GM18499 (cell line): Measurements from ENCODE around the gene ELFN2.
"Not testable (repeated sequence)": the region's sequence is repeated elsewhere in the genome, so short reads cannot be mapped to it uniquely, and the experiment has no call there.

ENCODE experiments used
- ATAC-seq: cut with Tn5 transposase; IDR thresholded peaks from one replicate; pipeline ENCODE4 v1.9.1; 2021; ENCODE audit warnings: moderate number of reproducible peaks; ENCODE audit not compliant: insufficient read depth, unreplicated experiment

Gene ELFN2

GRCh38 chr22:37343348-37343747, 83.9 kb downstream of the ELFN2 start:
- ATAC-seq: no peak

GRCh38 chr22:37342065-37342464, 85.2 kb downstream of the ELFN2 start:
- no peak for ATAC-seq

- no peak for ATAC-seq
Observed at GRCh38 chr22:37340331-37341262, 86.7 kb downstream of the ELFN2 start.

GRCh38 chr22:37338539-37339246, 88.6 kb downstream of the ELFN2 start:
- no peak for ATAC-seq

- no peak for ATAC-seq
Observed at GRCh38 chr22:37337204-37337943, 89.9 kb downstream of the ELFN2 start.

- ATAC-seq: no peak
Observed at GRCh38 chr22:37336579-37336978, 90.7 kb downstream of the ELFN2 start.

GRCh38 chr22:37335806-37336199, 91.5 kb downstream of the ELFN2 start:
- no peak for ATAC-seq

- ATAC-seq: no peak
Observed at GRCh38 chr22:37334859-37335805, 92.1 kb downstream of the ELFN2 start.

GRCh38 chr22:37334461-37334858, 92.8 kb downstream of the ELFN2 start:
- no peak for ATAC-seq

GRCh38 chr22:37333724-37334460, 93.4 kb downstream of the ELFN2 start:
- ATAC-seq: no peak

GRCh38 chr22:37331856-37332536, 95.3 kb downstream of the ELFN2 start:
- no peak for ATAC-seq

GRCh38 chr22:37331034-37331428, 96.2 kb downstream of the ELFN2 start:
- ATAC-seq: no peak

GRCh38 chr22:37330200-37331033, 96.9 kb downstream of the ELFN2 start:
- ATAC-seq: no peak

GRCh38 chr22:37329238-37330140, 97.8 kb downstream of the ELFN2 start:
- no peak for ATAC-seq

- not testable (repeated sequence) for ATAC-seq
Observed at GRCh38 chr22:37328538-37329237, 98.6 kb downstream of the ELFN2 start.

GRCh38 chr22:37328017-37328416, 99.3 kb downstream of the ELFN2 start:
- ATAC-seq: no peak
